ENCODE data around the gene RGS18.

- TF ChIP-seq POLR2AphosphoS5 (IDR thresholded peaks at IDR 0.05) (no peak), CTCF (IDR thresholded peaks at IDR 0.05) (no peak)
Measured at GRCh38 chr1:192133350-192133926, 24.8 kb upstream of the RGS18 start.
